Ascending aorta (tissue), 2 donors: ENCODE results near the gene DCDC2. TPM values are rescaled to one million over a fixed set of nuclear protein-coding genes. Genes with fewer than 3 reads are reported as not detected.

Source experiments
- DNase-seq, 2 donors: peaks; one replicate each; pipeline ENCODE4 v3.0.0-alpha.2; 2019; ENCODE audit warnings: low spot score in 2 of 2
- H3K27ac ChIP-seq, 2 donors: fragments of 200-600 bp; sonication (generic); one replicate each; pipeline ENCODE4 v1.5.1; 2016 to 2017; ENCODE audit warnings: mild to moderate bottlenecking in 1 of 2
- H3K27me3 ChIP-seq: fragments of 200-600 bp; sonication (generic); one replicate; pipeline ENCODE4 v1.5.1; 2017
- H3K36me3 ChIP-seq, 2 donors: fragments of 200-600 bp; sonication (generic); one replicate each; pipeline ENCODE4 v1.5.1; 2016
- H3K4me1 ChIP-seq, 2 donors: fragments of 200-600 bp; sonication (generic); one replicate each; pipeline ENCODE4 v1.5.1; 2016 to 2017; ENCODE audit warnings: mild to moderate bottlenecking in 1 of 2
- H3K4me3 ChIP-seq, 2 donors: fragments of 200-600 bp; sonication (generic); one replicate each; pipeline ENCODE4 v1.5.1; 2016 to 2017; ENCODE audit warnings: mild to moderate bottlenecking in 1 of 2
- H3K9me3 ChIP-seq, 2 donors: fragments of 200-600 bp; sonication (generic); one replicate each; pipeline ENCODE4 v1.5.1; 2016
- CTCF ChIP-seq, 3 experiments: fragments of 200-600 bp in 2 of 3; fragments of 450-650 bp in 1 of 3; sonication (generic) in 2 of 3; IDR thresholded peaks; one replicate each; pipeline ENCODE4 v1.5.1; 2016 to 2019; ENCODE audit warnings: antibody characterized with exemption in 3 of 3, mild to moderate bottlenecking in 1 of 3, moderate library complexity in 1 of 3
- intact Hi-C: fragments of 100-400 bp; cut with DNase I; formaldehyde crosslinking; loops from one replicate; pipeline ENCODE4 v1.15.1; 2023
- total RNA-seq: library from RNA; depleted of rRNA; stranded (reverse); fragments of >200 nt; gene quantifications from one replicate; pipeline ENCODE4 v1.1.0, GENCODE V29; 2016

The DCDC2 gene
- total RNA-seq, 1 donor from 2014 or later: not detected

GRCh38 chr6:24139080-24139479, 218.8 kb downstream of the DCDC2 start:
- intact Hi-C loops: no loop called here
- TF ChIP-seq CTCF (IDR thresholded peaks at IDR 0.05): no peak
- Histone ChIP-seq H3K27ac (no peak overlapping the region), H3K4me3 (no peak overlapping the region), H3K36me3 (no peaks in the 10 kb centered on the region), H3K27me3 (no peaks in the 10 kb centered on the region), H3K9me3 (no peaks in the 10 kb centered on the region), H3K4me1 (no peaks in the 10 kb centered on the region)
- DNase-seq: no peak

DNA sequence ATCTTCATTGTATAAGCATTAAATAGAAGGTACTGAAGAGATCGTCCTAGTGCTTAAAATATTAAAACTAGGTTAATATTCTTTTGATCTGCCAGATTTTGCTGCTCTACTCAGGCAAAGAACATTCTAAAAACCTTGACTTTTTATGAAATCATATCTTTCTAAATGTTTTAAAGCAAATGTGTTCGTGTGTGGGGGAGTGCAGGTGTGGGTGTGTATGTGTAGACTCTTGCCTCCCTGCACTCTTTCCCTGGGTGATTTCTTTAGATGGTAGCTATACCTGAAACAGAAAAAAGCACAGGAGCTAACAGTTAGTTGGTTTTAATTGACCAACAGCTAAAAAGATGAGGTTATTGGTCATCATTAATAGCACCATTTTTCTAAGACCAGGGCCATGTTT, 226.1 kb downstream of the DCDC2 start:
- no peak for TF ChIP-seq CTCF (IDR thresholded peaks at IDR 0.05)
- H3K36me3 ChIP-seq: no peaks in the 10 kb centered on the region
- no peaks in the 10 kb centered on the region for H3K4me1 ChIP-seq
- intact Hi-C loops: no loop called here
- no peak overlapping the region for H3K27ac ChIP-seq
- no peaks in the 10 kb centered on the region for H3K9me3 ChIP-seq
- no peak for DNase-seq
- H3K27me3 ChIP-seq: no peaks in the 10 kb centered on the region
- H3K4me3 ChIP-seq: no peak overlapping the region

DNA sequence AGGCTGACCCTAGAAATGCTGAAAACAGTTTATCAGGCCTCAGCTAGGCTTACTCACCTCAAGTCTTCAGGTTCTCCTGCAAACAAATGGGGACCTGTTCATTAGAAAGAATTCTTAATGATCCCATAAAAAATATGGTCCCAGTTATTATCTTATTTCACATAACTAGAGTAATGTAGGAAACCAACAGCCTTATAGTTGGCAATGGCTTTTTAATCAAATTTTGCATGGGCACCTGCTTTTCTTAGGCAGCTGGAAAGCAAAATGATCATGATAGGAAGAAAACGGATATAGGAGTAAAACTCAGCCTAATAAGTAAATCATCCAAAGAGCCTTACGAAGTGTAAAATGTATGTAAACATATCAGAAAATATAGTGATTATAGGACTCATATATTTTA, 230.5 kb downstream of the DCDC2 start:
- no peak for TF ChIP-seq CTCF (IDR thresholded peaks at IDR 0.05)
- Histone ChIP-seq H3K4me1 (no peaks in the 10 kb centered on the region), H3K4me3 (no peak overlapping the region), H3K27me3 (no peaks in the 10 kb centered on the region), H3K9me3 (no peaks in the 10 kb centered on the region), H3K27ac (no peak overlapping the region), H3K36me3 (no peaks in the 10 kb centered on the region)
- DNase-seq: no peak
- intact Hi-C loops: no loop called here

DNA sequence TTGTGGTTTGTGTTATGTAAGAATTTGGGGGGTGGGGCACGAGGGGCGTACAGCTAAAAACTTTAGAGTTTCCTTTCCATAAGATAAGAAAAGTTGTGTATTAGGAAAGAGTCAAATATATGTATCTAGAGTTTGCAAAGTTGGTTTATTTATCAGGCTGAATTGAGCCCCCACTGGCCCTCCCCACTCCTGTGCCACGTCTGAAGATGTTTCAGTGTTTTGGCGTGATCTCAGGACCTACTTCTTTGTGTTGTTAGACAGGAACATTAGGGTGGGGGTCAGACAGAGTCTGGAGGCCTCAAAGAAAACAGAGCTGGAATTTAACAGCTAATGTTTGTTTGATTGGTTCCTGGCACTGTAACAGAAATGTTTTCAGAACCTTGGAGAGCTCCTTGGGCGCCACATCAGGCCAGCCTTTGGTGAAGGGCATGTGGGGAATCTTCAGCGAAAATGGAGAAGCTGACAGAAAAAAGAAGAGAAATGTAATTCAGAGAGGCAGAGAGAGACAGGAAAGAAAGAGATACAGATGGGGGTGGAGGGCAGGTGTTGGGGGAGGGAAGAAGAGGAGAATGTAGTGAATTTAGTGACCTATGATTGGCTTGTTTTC, 231.2 kb downstream of the DCDC2 start:
- H3K36me3 ChIP-seq: no peaks in the 10 kb centered on the region
- no peak for TF ChIP-seq CTCF (IDR thresholded peaks at IDR 0.05)
- no peaks in the 10 kb centered on the region for H3K4me1 ChIP-seq
- no peak for DNase-seq
- H3K27ac ChIP-seq: no peak overlapping the region
- no peaks in the 10 kb centered on the region for H3K9me3 ChIP-seq
- intact Hi-C loops: no loop called here
- no peak overlapping the region for H3K4me3 ChIP-seq
- H3K27me3 ChIP-seq: no peaks in the 10 kb centered on the region

DNA sequence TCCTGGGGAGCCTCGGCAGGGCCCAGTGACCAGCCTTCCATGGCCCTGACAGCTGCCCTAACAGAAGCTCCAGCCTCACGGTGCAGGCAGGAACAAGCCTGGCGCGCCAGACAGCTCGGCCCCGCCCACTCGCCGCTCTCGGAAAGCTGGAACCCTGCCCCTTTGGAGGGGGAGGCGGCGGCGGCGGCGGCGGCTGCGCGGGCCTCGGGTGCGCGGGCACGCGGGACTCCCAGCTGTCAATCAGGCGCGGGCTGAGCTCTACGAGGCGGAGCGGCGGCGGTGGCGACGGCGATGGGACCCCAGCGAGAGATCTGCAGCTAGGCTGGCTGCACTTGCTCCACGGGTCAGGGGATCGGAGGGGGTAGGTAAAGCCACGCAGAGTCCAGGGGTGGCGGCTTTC, 231.9 kb downstream of the DCDC2 start, which contains the start of gene NRSN1:
NRSN1 (plus strand) TSS at position 236 of the 400 bp plus-strand sequence. CDS start 8,113 bp downstream, outside the sequence.
- Histone ChIP-seq H3K4me1 (no peaks in the 10 kb centered on the region), H3K27me3 (no peaks in the 10 kb centered on the region), H3K9me3 (no peaks in the 10 kb centered on the region), H3K36me3 (no peaks in the 10 kb centered on the region), H3K4me3 (no peak within 1 kb of the TSS), H3K27ac (no peak within 1 kb of the TSS)
- TF ChIP-seq CTCF (IDR thresholded peaks at IDR 0.05): no peak
- intact Hi-C loops: no loop called here
- DNase-seq: no peak

GRCh38 chr6:24122139-24122538, 235.7 kb downstream of the DCDC2 start:
- Histone ChIP-seq H3K4me1 (no peaks in the 10 kb centered on the region), H3K27me3 (no peaks in the 10 kb centered on the region), H3K36me3 (no peaks in the 10 kb centered on the region), H3K4me3 (no peak overlapping the region), H3K27ac (no peak overlapping the region), H3K9me3 (no peaks in the 10 kb centered on the region)
- no peak for DNase-seq
- intact Hi-C loops: no loop called here
- no peak for TF ChIP-seq CTCF (IDR thresholded peaks at IDR 0.05)
